Hepatocyte (in vitro differentiated cells): Measurements from ENCODE around the gene MC1R. TPM values are rescaled to one million over a fixed set of nuclear protein-coding genes. Genes with fewer than 3 reads are reported as not detected.

Experiments used
- DNase-seq: peaks from one replicate; pipeline ENCODE4 v3.0.0-alpha.2; 2016; ENCODE audit warnings: low spot score
- H2AFZ ChIP-seq: fragments of 200-600 bp; sonication (generic); 2 replicates; pipeline ENCODE4 v1.6.0; 2016; ENCODE audit warnings: antibody characterized with exemption, mild to moderate bottlenecking
- H3K27ac ChIP-seq: fragments of 200-600 bp; sonication (generic); 2 replicates; pipeline ENCODE4 v1.5.1; 2016; ENCODE audit warnings: mild to moderate bottlenecking
- H3K27me3 ChIP-seq: fragments of 200-600 bp; sonication (generic); 2 replicates; pipeline ENCODE4 v1.6.1; 2016
- H3K36me3 ChIP-seq: fragments of 200-600 bp; sonication (generic); replicated peaks from 2 replicates; pipeline ENCODE4 v1.5.1; 2016; ENCODE audit warnings: low read depth; ENCODE audit not compliant: insufficient read depth
- H3K4me1 ChIP-seq: fragments of 200-600 bp; sonication (generic); 2 replicates; pipeline ENCODE4 v1.5.1; 2016; ENCODE audit warnings: mild to moderate bottlenecking, moderate library complexity; ENCODE audit not compliant: insufficient read depth
- H3K4me2 ChIP-seq: fragments of 200-600 bp; sonication (generic); 2 replicates; pipeline ENCODE4 v1.6.0; 2016
- H3K4me3 ChIP-seq: fragments of 200-600 bp; sonication (generic); 2 replicates; pipeline ENCODE4 v1.5.1; 2016; ENCODE audit warnings: mild to moderate bottlenecking
- H3K79me2 ChIP-seq: fragments of 200-600 bp; sonication (generic); 2 replicates; pipeline ENCODE4 v1.6.0; 2017; ENCODE audit warnings: mild to moderate bottlenecking
- H3K9me2 ChIP-seq: fragments of 200-600 bp; sonication (generic); replicated peaks from 2 replicates; pipeline ENCODE4 v1.6.0; 2017; ENCODE audit warnings: mild to moderate bottlenecking; ENCODE audit not compliant: insufficient read depth
- H3K9me3 ChIP-seq: fragments of 200-600 bp; sonication (generic); 2 replicates; pipeline ENCODE4 v1.5.1; 2016; ENCODE audit warnings: low read depth, mild to moderate bottlenecking
- H4K20me1 ChIP-seq: fragments of 200-600 bp; sonication (generic); 2 replicates; pipeline ENCODE4 v1.6.0; 2016; ENCODE audit warnings: mild to moderate bottlenecking; ENCODE audit not compliant: insufficient read depth, poor library complexity, severe bottlenecking
- EZH2 ChIP-seq: fragments of 200-600 bp; sonication (generic); IDR thresholded peaks from 2 replicates; pipeline ENCODE4 v1.6.1; 2016; ENCODE audit warnings: antibody characterized with exemption, mild to moderate bottlenecking, borderline replicate concordance
- EZH2phosphoT487 ChIP-seq: fragments of 200-600 bp; sonication (generic); IDR thresholded peaks from one replicate; pipeline ENCODE4 v1.6.1; 2018; ENCODE audit warnings: antibody characterized with exemption, mild to moderate bottlenecking, low read depth, moderate library complexity; ENCODE audit not compliant: unreplicated experiment, severe bottlenecking
- WGBS: methylation state at CpG from one replicate; pipeline ENCODE4 v1.1.6; 2016; ENCODE audit warnings: low lambda C conversion rate; ENCODE audit errors: missing lambda C conversion rate; 5-methylcytosine and 5-hydroxymethylcytosine counted together
- polyA plus RNA-seq: library from polyadenylated mRNA; unstranded; fragments of >200 nt; fragmentation: Nextera tagmentation; extraction: Ambion mirVana; gene quantifications from 2 replicates; pipeline ENCODE4 v1.2.1, GENCODE V29; 2016
- total RNA-seq: library from RNA; depleted of rRNA; stranded (reverse); fragments of >200 nt; gene quantifications from 2 replicates; pipeline ENCODE4 v1.2.3, GENCODE V29; 2014
- TF ChIP-seq, protein P1 (sequence below): fragments of 200-600 bp; sonication (generic); IDR thresholded peaks from 2 replicates; pipeline ENCODE4 v1.5.1; 2016; ENCODE audit warnings: antibody characterized with exemption, mild to moderate bottlenecking; ENCODE audit not compliant: poor library complexity

MC1R gene
- total and polyA plus RNA-seq, 2 experiments from 2014 or later, result 3.4 to 4.2 TPM

DNA sequence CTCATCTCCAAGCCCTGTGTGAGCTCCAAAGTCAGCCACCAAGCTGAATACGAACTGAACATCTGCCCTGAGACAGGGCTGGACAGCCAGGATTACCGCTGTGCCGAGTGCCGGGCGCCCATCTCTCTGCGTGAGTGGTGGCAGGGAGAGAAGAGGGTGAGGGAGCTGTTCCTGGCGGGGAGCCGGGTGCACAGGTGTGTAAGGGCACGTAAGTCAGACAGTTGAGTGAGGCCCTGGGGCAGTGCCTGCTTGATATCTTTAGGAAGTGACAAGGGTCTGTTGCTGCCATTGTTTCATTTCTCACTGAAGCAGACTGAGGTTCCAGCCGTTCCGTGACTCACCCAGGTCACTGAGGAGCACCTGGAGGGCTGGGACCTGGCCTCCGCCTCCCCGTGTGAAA, 42.3 kb downstream of the MC1R start:
- no peaks in the 10 kb centered on the region for H3K36me3 ChIP-seq
- H2AFZ ChIP-seq, result no peak overlapping the region
- no peaks in the 10 kb centered on the region for H3K9me2 ChIP-seq
- H3K4me3 ChIP-seq, result no peak overlapping the region
- H3K4me2 ChIP-seq, result no peak overlapping the region
- H3K27ac ChIP-seq, result no peak overlapping the region
- no peaks in the 10 kb centered on the region for H4K20me1 ChIP-seq
- no peaks in the 10 kb centered on the region for H3K27me3 ChIP-seq
- no peaks in the 10 kb centered on the region for H3K79me2 ChIP-seq
- WGBS, result 96% methylated on average over 13 of the region's 13 CpGs
- no peaks in the 10 kb centered on the region for H3K4me1 ChIP-seq
- DNase-seq, result no peak
- no peaks in the 10 kb centered on the region for H3K9me3 ChIP-seq
- TF ChIP-seq EZH2phosphoT487, result no peak
- TF ChIP-seq, protein P1, sequence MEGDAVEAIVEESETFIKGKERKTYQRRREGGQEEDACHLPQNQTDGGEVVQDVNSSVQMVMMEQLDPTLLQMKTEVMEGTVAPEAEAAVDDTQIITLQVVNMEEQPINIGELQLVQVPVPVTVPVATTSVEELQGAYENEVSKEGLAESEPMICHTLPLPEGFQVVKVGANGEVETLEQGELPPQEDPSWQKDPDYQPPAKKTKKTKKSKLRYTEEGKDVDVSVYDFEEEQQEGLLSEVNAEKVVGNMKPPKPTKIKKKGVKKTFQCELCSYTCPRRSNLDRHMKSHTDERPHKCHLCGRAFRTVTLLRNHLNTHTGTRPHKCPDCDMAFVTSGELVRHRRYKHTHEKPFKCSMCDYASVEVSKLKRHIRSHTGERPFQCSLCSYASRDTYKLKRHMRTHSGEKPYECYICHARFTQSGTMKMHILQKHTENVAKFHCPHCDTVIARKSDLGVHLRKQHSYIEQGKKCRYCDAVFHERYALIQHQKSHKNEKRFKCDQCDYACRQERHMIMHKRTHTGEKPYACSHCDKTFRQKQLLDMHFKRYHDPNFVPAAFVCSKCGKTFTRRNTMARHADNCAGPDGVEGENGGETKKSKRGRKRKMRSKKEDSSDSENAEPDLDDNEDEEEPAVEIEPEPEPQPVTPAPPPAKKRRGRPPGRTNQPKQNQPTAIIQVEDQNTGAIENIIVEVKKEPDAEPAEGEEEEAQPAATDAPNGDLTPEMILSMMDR, result no peak
- no peak for TF ChIP-seq EZH2

GRCh38 chr16:89961920-89962319, 43.3 kb downstream of the MC1R start:
- Histone ChIP-seq H3K4me3 (no peak overlapping the region), H3K27me3 (no peaks in the 10 kb centered on the region), H3K4me1 (no peaks in the 10 kb centered on the region), H4K20me1 (no peaks in the 10 kb centered on the region), H3K9me3 (no peaks in the 10 kb centered on the region), H3K27ac (no peak overlapping the region), H3K9me2 (no peaks in the 10 kb centered on the region), H3K4me2 (no peak overlapping the region), H2AFZ (no peak overlapping the region), H3K36me3 (no peaks in the 10 kb centered on the region), H3K79me2 (no peaks in the 10 kb centered on the region)
- no peak for DNase-seq
- TF ChIP-seq, protein P1, result no peak
- TF ChIP-seq EZH2phosphoT487 (no peak), EZH2 (no peak)
- over 99% methylated on average over 16 of the region's 23 CpGs for WGBS

DNA sequence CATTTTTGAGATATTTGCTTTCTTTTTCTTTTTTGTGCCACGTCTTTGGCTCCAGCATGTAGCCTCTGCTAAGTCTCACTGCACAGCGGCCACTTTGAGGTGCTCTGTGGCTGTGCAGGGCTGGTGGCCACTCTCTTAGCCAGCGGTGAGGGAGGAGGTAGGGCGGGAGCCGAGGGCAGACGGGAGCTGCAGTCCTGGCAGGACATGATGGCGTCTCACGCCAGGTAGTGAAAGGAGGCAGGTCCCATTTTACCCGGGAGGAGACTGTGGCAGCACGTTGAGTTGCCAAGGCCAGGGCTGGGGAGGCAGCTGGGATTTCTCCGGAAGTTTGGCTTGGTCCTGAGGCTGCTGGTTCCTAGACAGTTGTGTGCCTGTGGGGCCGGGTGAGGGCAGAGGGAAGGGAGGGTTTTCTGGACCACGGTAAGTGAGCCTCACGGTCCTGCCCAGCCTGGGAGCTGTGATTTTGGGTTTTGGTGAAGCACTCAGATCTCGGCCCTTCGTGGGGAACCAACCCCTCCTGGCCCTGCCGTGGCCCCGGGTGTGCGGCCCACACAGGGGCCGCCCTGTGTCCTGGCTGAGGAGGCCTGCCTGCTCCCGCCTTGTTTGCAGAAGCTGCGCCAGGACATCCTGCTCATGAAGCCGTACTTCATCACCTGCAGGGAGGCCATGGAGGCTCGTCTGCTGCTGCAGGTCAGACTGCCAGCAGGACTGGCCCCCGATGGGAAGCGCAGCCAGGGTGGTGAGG, 44.3 kb downstream of the MC1R start:
- Histone ChIP-seq H3K4me2 (no peak overlapping the region), H3K27ac (no peak overlapping the region), H3K9me3 (no peaks in the 10 kb centered on the region), H3K9me2 (no peaks in the 10 kb centered on the region), H3K4me3 (no peak overlapping the region), H3K4me1 (no peaks in the 10 kb centered on the region), H3K79me2 (no peaks in the 10 kb centered on the region), H3K27me3 (no peaks in the 10 kb centered on the region), H2AFZ (no peak overlapping the region), H3K36me3 (no peaks in the 10 kb centered on the region), H4K20me1 (no peaks in the 10 kb centered on the region)
- TF ChIP-seq, protein P1, result no peak
- TF ChIP-seq EZH2 (no peak), EZH2phosphoT487 (no peak)
- no peak for DNase-seq
- WGBS, result 91% methylated on average over 26 of the region's 26 CpGs

DNA sequence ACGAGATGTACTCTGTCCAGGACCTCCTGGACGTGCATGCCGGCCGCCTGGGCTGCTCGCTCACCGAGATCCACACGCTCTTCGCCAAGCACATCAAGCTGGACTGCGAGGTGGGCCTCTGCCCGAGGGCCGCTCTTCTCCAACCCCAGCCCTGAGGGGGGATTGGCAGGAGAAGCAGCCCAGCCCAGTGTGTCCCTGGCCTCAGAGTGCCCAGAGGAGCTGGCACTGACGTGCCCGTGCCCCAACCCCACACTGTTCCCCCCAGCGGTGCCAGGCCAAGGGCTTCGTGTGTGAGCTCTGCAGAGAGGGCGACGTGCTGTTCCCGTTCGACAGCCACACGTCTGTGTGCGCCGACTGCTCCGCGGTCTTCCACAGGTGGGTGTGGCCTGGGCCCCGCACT, 45.5 kb downstream of the MC1R start:
- Histone ChIP-seq H3K9me3 (no peaks in the 10 kb centered on the region), H2AFZ (no peak overlapping the region), H3K27ac (no peak overlapping the region), H3K36me3 (no peaks in the 10 kb centered on the region), H3K4me1 (no peaks in the 10 kb centered on the region), H3K4me3 (no peak overlapping the region), H3K79me2 (no peaks in the 10 kb centered on the region), H4K20me1 (no peaks in the 10 kb centered on the region), H3K4me2 (no peak overlapping the region), H3K9me2 (no peaks in the 10 kb centered on the region), H3K27me3 (no peaks in the 10 kb centered on the region)
- TF ChIP-seq, protein P1, result no peak
- TF ChIP-seq EZH2 (no peak), EZH2phosphoT487 (no peak)
- 96% methylated on average over 25 of the region's 25 CpGs for WGBS
- no peak for DNase-seq
